ENCODE results near the gene CGB8. TPM values are rescaled to one million over a fixed set of nuclear protein-coding genes. Genes with fewer than 3 reads are reported as not detected.

The CGB8 gene
- polyA plus RNA-seq, 1 donor (not counting 4 experiments of a cell fraction or from before 2014, with no cell fraction given): not detected

DNA sequence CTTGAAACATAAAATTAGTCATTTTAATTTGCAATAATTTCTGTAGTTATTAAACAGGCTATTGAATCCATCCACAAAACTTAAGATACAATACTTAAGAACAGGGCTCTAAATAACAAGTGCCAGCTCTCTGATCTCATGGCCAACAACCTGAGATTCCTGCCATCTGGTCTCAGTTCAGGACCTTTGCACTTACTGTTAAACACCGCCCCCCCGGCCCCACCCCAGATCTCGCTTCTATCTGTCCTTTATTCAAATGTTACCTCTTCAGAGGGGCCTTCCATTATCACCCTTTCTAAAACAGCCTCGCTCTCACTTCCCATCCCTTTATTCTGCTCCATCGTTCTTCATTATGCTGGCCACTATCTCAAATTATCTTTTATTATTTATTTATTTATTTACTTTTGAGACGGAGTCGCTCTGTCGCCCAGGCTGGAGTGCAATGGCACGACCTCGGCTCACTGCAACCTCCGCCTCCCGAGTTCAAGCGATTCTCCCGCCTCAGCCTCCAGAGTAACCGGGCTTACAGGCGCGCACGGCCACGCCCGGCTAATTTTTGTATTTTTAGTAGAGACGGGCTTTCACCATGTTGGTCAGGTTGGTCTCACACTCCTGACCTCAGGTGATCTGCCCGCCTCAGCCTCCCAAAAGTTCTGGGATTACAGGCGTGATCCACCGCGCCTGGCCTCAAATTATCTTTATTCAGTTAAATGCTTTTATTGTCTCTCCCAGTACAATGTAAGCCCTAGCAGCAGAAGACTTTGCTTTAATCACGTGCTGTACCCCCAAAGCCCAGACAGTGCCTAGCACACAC, 35.5 kb upstream of the CGB8 start:
- H3K79me2 ChIP-seq (ENCODE audit: control insufficient read depth, insufficient read depth, low read length): peaks cover 39% of the 10 kb centered on the region
- peak overlapping the region; percentile 79 for H3K4me2 ChIP-seq (ENCODE audit: control insufficient read depth, extremely low read depth, insufficient read depth, low read depth, low read length)
- H3K36me3 ChIP-seq (ENCODE audit: control insufficient read depth in 2 of 2, extremely low read depth in 1 of 2, insufficient read depth in 2 of 2, low read length in 2 of 2): peaks cover 7 to 15% of the 10 kb centered on the region in 2 experiments
- no peaks in the 10 kb centered on the region for H3K9me3 ChIP-seq (ENCODE audit: control insufficient read depth, low read depth, low read length)
- no peaks in the 10 kb centered on the region for H3K27me3 ChIP-seq (ENCODE audit: control insufficient read depth, extremely low read depth, insufficient read depth, low read length)
- H3K4me3 ChIP-seq (ENCODE audit: control insufficient read depth in 2 of 3, extremely low read depth in 1 of 3, insufficient read depth in 2 of 3, low read depth in 1 of 3, low read length in 3 of 3): peak overlapping the region; percentile 24 to 88 (median 75)
- H3K9ac ChIP-seq (ENCODE audit: control insufficient read depth, extremely low read depth, insufficient read depth, low read length): peak overlapping the region; percentile 91
- peaks cover 16% of the 10 kb centered on the region for H4K20me1 ChIP-seq (ENCODE audit: control insufficient read depth, extremely low read depth, insufficient read depth, low read length)
- no peak for DNase-seq (ENCODE audit: low read depth, low spot score)
- dilution Hi-C loops (cut with MboI; ENCODE audit: extremely low pct_ligation_motif_present, low sequenced_read_pairs): no loop called here
- H3K27ac ChIP-seq (ENCODE audit: control insufficient read depth, insufficient read depth, low read length): peak overlapping the region; percentile 83
- TF ChIP-seq, protein P1, sequence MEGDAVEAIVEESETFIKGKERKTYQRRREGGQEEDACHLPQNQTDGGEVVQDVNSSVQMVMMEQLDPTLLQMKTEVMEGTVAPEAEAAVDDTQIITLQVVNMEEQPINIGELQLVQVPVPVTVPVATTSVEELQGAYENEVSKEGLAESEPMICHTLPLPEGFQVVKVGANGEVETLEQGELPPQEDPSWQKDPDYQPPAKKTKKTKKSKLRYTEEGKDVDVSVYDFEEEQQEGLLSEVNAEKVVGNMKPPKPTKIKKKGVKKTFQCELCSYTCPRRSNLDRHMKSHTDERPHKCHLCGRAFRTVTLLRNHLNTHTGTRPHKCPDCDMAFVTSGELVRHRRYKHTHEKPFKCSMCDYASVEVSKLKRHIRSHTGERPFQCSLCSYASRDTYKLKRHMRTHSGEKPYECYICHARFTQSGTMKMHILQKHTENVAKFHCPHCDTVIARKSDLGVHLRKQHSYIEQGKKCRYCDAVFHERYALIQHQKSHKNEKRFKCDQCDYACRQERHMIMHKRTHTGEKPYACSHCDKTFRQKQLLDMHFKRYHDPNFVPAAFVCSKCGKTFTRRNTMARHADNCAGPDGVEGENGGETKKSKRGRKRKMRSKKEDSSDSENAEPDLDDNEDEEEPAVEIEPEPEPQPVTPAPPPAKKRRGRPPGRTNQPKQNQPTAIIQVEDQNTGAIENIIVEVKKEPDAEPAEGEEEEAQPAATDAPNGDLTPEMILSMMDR (optimal IDR thresholded peaks at IDR 0.05 in 1 of 3, IDR thresholded peaks at IDR 0.05 in 1 of 3, conservative IDR thresholded peaks at IDR 0.05 in 1 of 3; ENCODE audit: extremely low read depth in 1 of 3, insufficient read depth in 2 of 3, low read length in 3 of 3): no peak
- no peak for TF ChIP-seq EZH2 (IDR thresholded peaks at IDR 0.05; ENCODE audit: low read length)
- no peaks in the 10 kb centered on the region for H3K9me1 ChIP-seq (ENCODE audit: control insufficient read depth, extremely low read depth, insufficient read depth, low read length)
- H2AFZ ChIP-seq (ENCODE audit: control insufficient read depth, low read length): peak overlapping the region; percentile 79
- no peak for FAIRE-seq
- peaks cover 16% of the 10 kb centered on the region for H3K4me1 ChIP-seq (ENCODE audit: control insufficient read depth, extremely low read depth, insufficient read depth, low read length)

- Histone ChIP-seq H3K36me3 (ENCODE audit: control insufficient read depth in 2 of 2, extremely low read depth in 1 of 2, insufficient read depth in 2 of 2, low read length in 2 of 2) (no peaks in the 10 kb centered on the region), H3K79me2 (ENCODE audit: control insufficient read depth, insufficient read depth, low read length) (peaks cover 10% of the 10 kb centered on the region), H2AFZ (ENCODE audit: control insufficient read depth, low read length) (no peak overlapping the region), H3K4me3 (ENCODE audit: control insufficient read depth in 2 of 3, extremely low read depth in 1 of 3, insufficient read depth in 2 of 3, low read depth in 1 of 3, low read length in 3 of 3) (no peak overlapping the region), H3K27ac (ENCODE audit: control insufficient read depth, insufficient read depth, low read length) (no peak overlapping the region), H3K9me1 (ENCODE audit: control insufficient read depth, extremely low read depth, insufficient read depth, low read length) (no peaks in the 10 kb centered on the region), H3K9me3 (ENCODE audit: control insufficient read depth, low read depth, low read length) (no peaks in the 10 kb centered on the region), H3K4me1 (ENCODE audit: control insufficient read depth, extremely low read depth, insufficient read depth, low read length) (peaks cover 4% of the 10 kb centered on the region), H3K9ac (ENCODE audit: control insufficient read depth, extremely low read depth, insufficient read depth, low read length) (no peak overlapping the region), H4K20me1 (ENCODE audit: control insufficient read depth, extremely low read depth, insufficient read depth, low read length) (no peaks in the 10 kb centered on the region), H3K4me2 (ENCODE audit: control insufficient read depth, extremely low read depth, insufficient read depth, low read depth, low read length) (no peak overlapping the region), H3K27me3 (ENCODE audit: control insufficient read depth, extremely low read depth, insufficient read depth, low read length) (no peaks in the 10 kb centered on the region)
- dilution Hi-C loops (cut with MboI; ENCODE audit: extremely low pct_ligation_motif_present, low sequenced_read_pairs): no loop called here
- no peak for TF ChIP-seq EZH2 (IDR thresholded peaks at IDR 0.05; ENCODE audit: low read length)
- TF ChIP-seq, protein P1 (optimal IDR thresholded peaks at IDR 0.05 in 1 of 3, IDR thresholded peaks at IDR 0.05 in 1 of 3, conservative IDR thresholded peaks at IDR 0.05 in 1 of 3; ENCODE audit: extremely low read depth in 1 of 3, insufficient read depth in 2 of 3, low read length in 3 of 3): no peak
- FAIRE-seq (no peak), DNase-seq (ENCODE audit: low read depth, low spot score) (no peak)
Observed at GRCh38 chr19:49081273-49081672, 32.4 kb upstream of the CGB8 start.

Data from keratinocyte (primary cell).